ENCODE measurements around the gene PSMB10.

PSMB10 gene

GRCh38 chr16:67885545-67885944 lies 51.1 kb downstream of the PSMB10 start:
- Histone ChIP-seq H3K4me1 (ENCODE audit: insufficient read depth, poor library complexity, severe bottlenecking) (peaks cover 5% of the 10 kb centered on the region), H3K4me3 (ENCODE audit: severe bottlenecking) (no peak overlapping the region), H3K27ac (ENCODE audit: poor library complexity, severe bottlenecking) (no peak overlapping the region), H3K36me3 (ENCODE audit: low read depth) (peaks cover 31% of the 10 kb centered on the region), H3K27me3 (ENCODE audit: insufficient read depth, poor library complexity, severe bottlenecking) (no peaks in the 10 kb centered on the region), H3K9me3 (ENCODE audit: severe bottlenecking) (no peaks in the 10 kb centered on the region)
- DNase-seq (ENCODE audit: low spot score) (no peak), ATAC-seq (ENCODE audit: low read depth) (no peak)
- no peak for TF ChIP-seq CTCF (IDR thresholded peaks at IDR 0.05; ENCODE audit: poor library complexity, severe bottlenecking)

GRCh38 chr16:67884684-67885083 lies 52.0 kb downstream of the PSMB10 start, which contains the start of gene NRN1L:
TSS of gene NRN1L (plus strand) at chr16:67884885. CDS start at chr16:67884904, 19 bp downstream.
- Histone ChIP-seq H3K36me3 (ENCODE audit: low read depth) (peaks cover 39% of the 10 kb centered on the region), H3K4me1 (ENCODE audit: insufficient read depth, poor library complexity, severe bottlenecking) (peaks cover 5% of the 10 kb centered on the region), H3K9me3 (ENCODE audit: severe bottlenecking) (no peaks in the 10 kb centered on the region), H3K4me3 (ENCODE audit: severe bottlenecking) (no peak within 1 kb of the TSS), H3K27me3 (ENCODE audit: insufficient read depth, poor library complexity, severe bottlenecking) (no peaks in the 10 kb centered on the region), H3K27ac (ENCODE audit: poor library complexity, severe bottlenecking) (no peak within 1 kb of the TSS)
- no peak for TF ChIP-seq CTCF (IDR thresholded peaks at IDR 0.05; ENCODE audit: poor library complexity, severe bottlenecking)
- ATAC-seq (ENCODE audit: low read depth) (peak; percentile 87), DNase-seq (ENCODE audit: low spot score) (peak; percentile 94)
